Fibroblast of lung (primary cell): ENCODE results near the gene FAM114A1. TPM values are rescaled to one million over a fixed set of nuclear protein-coding genes. Genes with fewer than 3 reads are reported as not detected.

Source experiments
- DNase-seq, 2 donors: peaks; one replicate each; pipeline versions ENCODE4 v3.0.0 to v3.0.0-alpha.2; 2010; ENCODE audit warnings: low read depth in 2 of 2
- H2AFZ ChIP-seq: 2 replicates; pipeline ENCODE4 v1.5.1; 2012; ENCODE audit warnings: low read length, control low read depth, inconsistent platforms
- H3K27ac ChIP-seq: 2 replicates; pipeline ENCODE4 v1.5.1; 2011; ENCODE audit warnings: low read length, control low read depth; ENCODE audit not compliant: insufficient read depth
- H3K27me3 ChIP-seq: 2 replicates; pipeline ENCODE4 v1.5.1; 2011; ENCODE audit warnings: mild to moderate bottlenecking, low read length; ENCODE audit not compliant: control insufficient read depth, insufficient read depth
- H3K36me3 ChIP-seq: 2 replicates; pipeline ENCODE4 v1.5.1; 2011; ENCODE audit warnings: low read length; ENCODE audit not compliant: control insufficient read depth, insufficient read depth
- H3K4me1 ChIP-seq: 2 replicates; pipeline ENCODE4 v1.5.1; 2011; ENCODE audit warnings: low read length; ENCODE audit not compliant: control insufficient read depth, insufficient read depth; ENCODE audit errors: extremely low read depth
- H3K4me2 ChIP-seq: 2 replicates; pipeline ENCODE4 v1.5.1; 2011; ENCODE audit warnings: low read length, control low read depth; ENCODE audit not compliant: insufficient read depth; ENCODE audit errors: extremely low read depth
- H3K4me3 ChIP-seq, 4 experiments: fragments of 200-600 bp in 1 of 4; sonication (generic) in 1 of 4; replicated peaks in 1 of 4; 2 replicates each; pipeline ENCODE4 v1.5.1; 2011 to 2016; ENCODE audit warnings: low read length in 4 of 4, low read depth in 3 of 4, mild to moderate bottlenecking in 3 of 4, control low read depth in 2 of 4, inconsistent platforms in 1 of 4, mixed read lengths in 1 of 4; ENCODE audit not compliant: insufficient read depth in 1 of 4; ENCODE audit errors: control extremely low read depth in 1 of 4
- H3K79me2 ChIP-seq: 2 replicates; pipeline ENCODE4 v1.5.1; 2012; ENCODE audit warnings: mild to moderate bottlenecking, low read length, inconsistent platforms; ENCODE audit not compliant: control insufficient read depth, insufficient read depth
- H3K9ac ChIP-seq: 2 replicates; pipeline ENCODE4 v1.5.1; 2011; ENCODE audit warnings: mild to moderate bottlenecking, low read length, control low read depth; ENCODE audit not compliant: insufficient read depth
- H3K9me3 ChIP-seq: 2 replicates; pipeline ENCODE4 v1.5.1; 2012; ENCODE audit warnings: low read depth, low read length; ENCODE audit not compliant: control insufficient read depth, insufficient read depth
- H4K20me1 ChIP-seq: 2 replicates; pipeline ENCODE4 v1.5.1; 2011; ENCODE audit warnings: low read length; ENCODE audit not compliant: control insufficient read depth, insufficient read depth; ENCODE audit errors: extremely low read depth
- EZH2 ChIP-seq: IDR thresholded peaks from 2 replicates; pipeline ENCODE4 v1.5.1; 2012; ENCODE audit warnings: low read length, control low read depth, mild to moderate bottlenecking; ENCODE audit errors: missing control alignments
- polyA plus RNA-seq, 2 donors: library from polyadenylated mRNA; depleted of rRNA in 1 of 2; stranded (reverse) in 1 of 2; unstranded in 1 of 2; fragments of >200 nt; gene quantifications; 2 replicates each; pipeline ENCODE4 v1.2.1, GENCODE V29; 2011 to 2012; ENCODE audit warnings: missing spikeins in 1 of 2
- total RNA-seq: library from RNA; depleted of rRNA; stranded (reverse); fragments of >200 nt; gene quantifications from 2 replicates; pipeline ENCODE4 v1.2.1, GENCODE V29; 2014
- TF ChIP-seq, protein P1 (sequence below), 2 donors: IDR thresholded peaks in 1 of 2; conservative IDR thresholded peaks in 1 of 2; 1 replicate in 1 of 2; 2 replicates in 1 of 2; pipeline ENCODE4 v1.5.1; 2011 to 2012; ENCODE audit warnings: low read length in 2 of 2, control low read depth in 1 of 2, inconsistent platforms in 1 of 2, low read depth in 1 of 2, mild to moderate bottlenecking in 1 of 2

FAM114A1 gene
- total and polyA plus RNA-seq, 2 donors (not counting 1 experiment from before 2014, with no cell fraction given): 296 to 402 TPM

DNA sequence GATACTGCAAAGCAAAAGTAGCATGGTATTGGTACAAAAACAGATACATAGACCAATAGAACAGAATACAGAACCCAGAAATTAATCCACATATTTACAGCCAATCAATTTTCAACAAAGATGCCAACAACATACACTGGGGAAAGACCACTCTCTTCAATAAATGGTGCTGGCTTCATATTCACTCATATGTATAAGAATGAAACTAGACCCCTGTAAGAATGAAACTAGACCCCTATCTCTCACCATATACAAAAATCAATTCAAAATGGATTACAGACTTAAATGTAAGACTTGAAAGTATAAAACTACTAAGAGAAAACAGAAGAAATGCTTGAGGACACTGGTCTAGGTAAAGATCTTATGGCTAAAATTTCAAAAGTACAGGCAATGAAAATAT is 30.3 kb upstream of the FAM114A1 start:
- no peak overlapping the region for H3K4me2 ChIP-seq
- H3K27ac ChIP-seq: no peak overlapping the region

DNA sequence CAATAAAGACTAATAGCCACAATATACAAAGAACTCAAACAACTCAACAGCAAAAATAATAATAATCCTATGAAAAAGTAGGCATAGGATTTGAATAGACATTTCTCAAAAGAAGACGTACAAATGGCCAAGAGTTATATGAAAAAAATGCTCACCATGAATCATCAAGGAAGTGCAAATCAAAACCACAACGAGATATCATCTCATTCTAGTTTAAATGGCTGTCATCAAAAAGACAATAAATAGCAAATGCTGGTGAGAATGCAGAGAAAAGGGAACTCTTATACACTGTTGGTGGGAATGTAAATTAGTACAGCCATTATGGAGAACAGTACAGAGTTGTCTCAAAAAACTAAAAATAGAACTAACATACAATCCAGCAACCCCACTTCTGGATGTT is 29.8 kb upstream of the FAM114A1 start:
- Histone ChIP-seq H3K4me3 (no peak overlapping the region), H3K9me3 (no peaks in the 10 kb centered on the region), H3K27ac (no peak overlapping the region), H4K20me1 (no peaks in the 10 kb centered on the region), H3K27me3 (no peaks in the 10 kb centered on the region), H3K79me2 (no peaks in the 10 kb centered on the region), H3K4me1 (no peaks in the 10 kb centered on the region), H3K9ac (no peak overlapping the region), H2AFZ (no peak overlapping the region), H3K36me3 (no peaks in the 10 kb centered on the region), H3K4me2 (no peak overlapping the region)
- no peak for TF ChIP-seq EZH2
- TF ChIP-seq, protein P1, sequence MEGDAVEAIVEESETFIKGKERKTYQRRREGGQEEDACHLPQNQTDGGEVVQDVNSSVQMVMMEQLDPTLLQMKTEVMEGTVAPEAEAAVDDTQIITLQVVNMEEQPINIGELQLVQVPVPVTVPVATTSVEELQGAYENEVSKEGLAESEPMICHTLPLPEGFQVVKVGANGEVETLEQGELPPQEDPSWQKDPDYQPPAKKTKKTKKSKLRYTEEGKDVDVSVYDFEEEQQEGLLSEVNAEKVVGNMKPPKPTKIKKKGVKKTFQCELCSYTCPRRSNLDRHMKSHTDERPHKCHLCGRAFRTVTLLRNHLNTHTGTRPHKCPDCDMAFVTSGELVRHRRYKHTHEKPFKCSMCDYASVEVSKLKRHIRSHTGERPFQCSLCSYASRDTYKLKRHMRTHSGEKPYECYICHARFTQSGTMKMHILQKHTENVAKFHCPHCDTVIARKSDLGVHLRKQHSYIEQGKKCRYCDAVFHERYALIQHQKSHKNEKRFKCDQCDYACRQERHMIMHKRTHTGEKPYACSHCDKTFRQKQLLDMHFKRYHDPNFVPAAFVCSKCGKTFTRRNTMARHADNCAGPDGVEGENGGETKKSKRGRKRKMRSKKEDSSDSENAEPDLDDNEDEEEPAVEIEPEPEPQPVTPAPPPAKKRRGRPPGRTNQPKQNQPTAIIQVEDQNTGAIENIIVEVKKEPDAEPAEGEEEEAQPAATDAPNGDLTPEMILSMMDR (conservative IDR thresholded peaks at IDR 0.05 in 1 of 2, IDR thresholded peaks at IDR 0.05 in 1 of 2; ENCODE audit: low read depth in 1 of 2, low read length in 2 of 2): no peak
- peak in 1 of 2 donors; percentile 78 for DNase-seq

More for the DNA sequence above, 30.3 kb upstream of the FAM114A1 start:
- no peaks in the 10 kb centered on the region for H3K79me2 ChIP-seq
- TF ChIP-seq, protein P1 (conservative IDR thresholded peaks at IDR 0.05 in 1 of 2, IDR thresholded peaks at IDR 0.05 in 1 of 2; ENCODE audit: low read depth in 1 of 2, low read length in 2 of 2): no peak
- TF ChIP-seq EZH2: no peak
- H3K4me3 ChIP-seq: no peak overlapping the region
- no peak for DNase-seq
- no peaks in the 10 kb centered on the region for H3K27me3 ChIP-seq
- no peak overlapping the region for H2AFZ ChIP-seq
- no peaks in the 10 kb centered on the region for H3K36me3 ChIP-seq
- no peaks in the 10 kb centered on the region for H3K9me3 ChIP-seq
- H4K20me1 ChIP-seq: no peaks in the 10 kb centered on the region
- H3K4me1 ChIP-seq: no peaks in the 10 kb centered on the region
- no peak overlapping the region for H3K9ac ChIP-seq

DNA sequence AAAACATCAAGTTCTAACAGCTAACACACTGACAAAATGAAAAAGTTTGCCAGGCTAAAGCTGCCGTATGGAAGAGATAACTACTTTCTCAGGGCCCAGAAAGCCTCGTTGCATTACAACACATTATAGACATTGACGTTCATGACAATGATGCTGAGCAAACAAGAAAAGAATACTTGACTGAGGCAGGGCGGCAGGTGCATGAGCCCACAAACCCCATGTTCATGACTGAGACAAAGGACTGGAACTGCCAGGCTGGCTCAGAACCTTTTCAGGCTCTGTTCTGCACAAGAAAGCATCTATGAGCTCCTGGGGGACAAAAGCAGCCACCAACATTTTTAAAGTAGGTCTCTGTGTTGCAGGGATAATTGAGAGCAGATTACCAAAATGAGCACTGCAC is 24.6 kb upstream of the FAM114A1 start:
- Histone ChIP-seq H3K36me3 (no peaks in the 10 kb centered on the region), H2AFZ (no peak overlapping the region), H3K4me3 (no peak overlapping the region), H3K27ac (no peak overlapping the region), H3K9ac (no peak overlapping the region), H3K27me3 (no peaks in the 10 kb centered on the region), H3K4me2 (no peak overlapping the region), H4K20me1 (no peaks in the 10 kb centered on the region), H3K79me2 (no peaks in the 10 kb centered on the region), H3K4me1 (no peaks in the 10 kb centered on the region), H3K9me3 (no peaks in the 10 kb centered on the region)
- no peak for TF ChIP-seq EZH2
- TF ChIP-seq, protein P1 (conservative IDR thresholded peaks at IDR 0.05 in 1 of 2, IDR thresholded peaks at IDR 0.05 in 1 of 2; ENCODE audit: low read depth in 1 of 2, low read length in 2 of 2): no peak
- no peak for DNase-seq
